K562 (cell line): ENCODE data around the gene PTCHD4. TPM values are rescaled to one million over a fixed set of nuclear protein-coding genes. Genes with fewer than 3 reads are reported as not detected.

Experiments
- TAF15 ChIP-seq: fragments of 200-400 bp; formaldehyde crosslinking; IDR thresholded peaks from 2 replicates; pipeline ENCODE4 v1.6.1; 2017; ENCODE audit warnings: mild to moderate bottlenecking, low read depth, low read length, moderate library complexity
- ZNF668 ChIP-seq: fragments of 250-450 bp; sonication (Bioruptor Pico); IDR thresholded peaks from 2 replicates; pipeline ENCODE4 v1.8.0; 2022; ENCODE audit warnings: mild to moderate bottlenecking, inconsistent platforms
- polyA plus RNA-seq, 8 experiments: library from polyadenylated mRNA; depleted of rRNA in 4 of 8; stranded (reverse) in 5 of 8; unstranded in 3 of 8; fragments of >200 nt; fragmentation: Nextera tagmentation in 2 of 8; fragmentation: Illumina TruSeq in 1 of 8; extraction: Ambion mirVana in 2 of 8; extraction: Trizol in 1 of 8; gene quantifications; 2 replicates each; pipeline versions ENCODE4 v1.2.1 to v1.2.3, GENCODE V29; 2011 to 2014; ENCODE audit warnings: inconsistent platforms in 1 of 8, missing spikeins in 1 of 8
- total RNA-seq, 7 experiments: library from RNA; depleted of rRNA in 6 of 7; stranded (reverse); fragments of >200 nt in 6 of 7; fragmentation: Illumina TruSeq in 2 of 7; extraction: Trizol in 2 of 7; gene quantifications; 2 replicates each; pipeline versions ENCODE4 v1.2.1 to v1.2.3, GENCODE V29; 2011 to 2021; ENCODE audit warnings: low replicate concordance in 1 of 7

Gene PTCHD4
- total and polyA plus RNA-seq, 9 of the 15 experiments (the other 6 are each of a cell fraction or from before 2014, with no cell fraction given), result not detected

- TF ChIP-seq ZNF668 (no peak), TAF15 (no peak)
Observed at GRCh38 chr6:48061265-48061990, 49.6 kb downstream of the PTCHD4 start (continued).
